ENCODE measurements around the gene CDH23.

The CDH23 gene

GRCh38 chr10:71555087-71555723, 158.5 kb downstream of the CDH23 start:
- ATAC-seq = no peak

GRCh38 chr10:71555724-71556119, 159.0 kb downstream of the CDH23 start:
- TF ChIP-seq PPARA (CRISPR knock-in tag; IDR thresholded peaks at IDR 0.05; ENCODE audit: borderline replicate concordance) (no peak), ZNF565 (CRISPR knock-in tag; conservative IDR thresholded peaks at IDR 0.05; ENCODE audit: low read depth) (no peak), SNAI2 (CRISPR knock-in tag; IDR thresholded peaks at IDR 0.05) (no peak), GLIS3 (CRISPR knock-in tag; IDR thresholded peaks at IDR 0.05) (no peak), ZFP30 (CRISPR knock-in tag; IDR thresholded peaks at IDR 0.05) (no peak), ESRRG (CRISPR knock-in tag; IDR thresholded peaks at IDR 0.05) (no peak), ZNF70 (CRISPR knock-in tag; IDR thresholded peaks at IDR 0.05) (no peak)
- ATAC-seq = no peak

More at GRCh38 chr10:71555087-71555723, 158.5 kb downstream of the CDH23 start:
- TF ChIP-seq ISL1 (CRISPR knock-in tag; IDR thresholded peaks at IDR 0.05) = no peak
- no peak for TF ChIP-seq SNAI2 (CRISPR knock-in tag; IDR thresholded peaks at IDR 0.05)
- TF ChIP-seq ZFP3 (CRISPR knock-in tag; IDR thresholded peaks at IDR 0.05) = no peak
- TF ChIP-seq ZNF8 (CRISPR knock-in tag; IDR thresholded peaks at IDR 0.05) = no peak
- no peak for TF ChIP-seq TCF4 (CRISPR knock-in tag; IDR thresholded peaks at IDR 0.05; ENCODE audit: borderline replicate concordance)
- TF ChIP-seq TOX (CRISPR knock-in tag; IDR thresholded peaks at IDR 0.05; ENCODE audit: borderline replicate concordance) = no peak
- no peak for TF ChIP-seq ZC3H10 (CRISPR knock-in tag; IDR thresholded peaks at IDR 0.05)
- no peak for TF ChIP-seq CSDC2 (CRISPR knock-in tag; IDR thresholded peaks at IDR 0.05)

- no peak for ATAC-seq
Observed at GRCh38 chr10:71558991-71559390, 162.3 kb downstream of the CDH23 start.

GRCh38 chr10:71561003-71561574, 164.4 kb downstream of the CDH23 start:
- no peak for ATAC-seq
- no peak for TF ChIP-seq TOX (CRISPR knock-in tag; IDR thresholded peaks at IDR 0.05; ENCODE audit: borderline replicate concordance)
- TF ChIP-seq ZNF70 (CRISPR knock-in tag; IDR thresholded peaks at IDR 0.05) = no peak
- TF ChIP-seq ISL1 (CRISPR knock-in tag; IDR thresholded peaks at IDR 0.05) = no peak
- TF ChIP-seq TSHZ2 (CRISPR knock-in tag; IDR thresholded peaks at IDR 0.05) = no peak
- TF ChIP-seq ZNF565 (CRISPR knock-in tag; conservative IDR thresholded peaks at IDR 0.05; ENCODE audit: low read depth) = no peak
- no peak for TF ChIP-seq RARB (CRISPR knock-in tag; IDR thresholded peaks at IDR 0.05)
- no peak for TF ChIP-seq CREB5 (CRISPR knock-in tag; IDR thresholded peaks at IDR 0.05; ENCODE audit: low read depth)
- no peak for TF ChIP-seq ZNF8 (CRISPR knock-in tag; IDR thresholded peaks at IDR 0.05)
- TF ChIP-seq TCF4 (CRISPR knock-in tag; IDR thresholded peaks at IDR 0.05; ENCODE audit: borderline replicate concordance) = no peak
- TF ChIP-seq ZFP30 (CRISPR knock-in tag; IDR thresholded peaks at IDR 0.05) = no peak
- TF ChIP-seq ESRRG (CRISPR knock-in tag; IDR thresholded peaks at IDR 0.05) = no peak
- no peak for TF ChIP-seq PPARA (CRISPR knock-in tag; IDR thresholded peaks at IDR 0.05; ENCODE audit: borderline replicate concordance)

More at GRCh38 chr10:71558991-71559390, 162.3 kb downstream of the CDH23 start:
- TF ChIP-seq ZFP30 (CRISPR knock-in tag; IDR thresholded peaks at IDR 0.05) (no peak), SNAI2 (CRISPR knock-in tag; IDR thresholded peaks at IDR 0.05) (no peak), CSDC2 (CRISPR knock-in tag; IDR thresholded peaks at IDR 0.05) (no peak), RARB (CRISPR knock-in tag; IDR thresholded peaks at IDR 0.05) (no peak)

- TF ChIP-seq ARNTL (CRISPR knock-in tag; IDR thresholded peaks at IDR 0.05; ENCODE audit: borderline replicate concordance, low read depth) (no peak), BACH2 (CRISPR knock-in tag; IDR thresholded peaks at IDR 0.05; ENCODE audit: borderline replicate concordance) (no peak), ZNF8 (CRISPR knock-in tag; IDR thresholded peaks at IDR 0.05) (no peak)
- no peak; the same call in 2 of the 3 replicates for ATAC-seq
Observed at GRCh38 chr10:71562181-71562580, 165.5 kb downstream of the CDH23 start.

- no peak for TF ChIP-seq ESRRG (CRISPR knock-in tag; IDR thresholded peaks at IDR 0.05)
- no peak for TF ChIP-seq OSR1 (CRISPR knock-in tag; IDR thresholded peaks at IDR 0.05)
- TF ChIP-seq ZNF8 (CRISPR knock-in tag; IDR thresholded peaks at IDR 0.05) = no peak
- TF ChIP-seq CSDC2 (CRISPR knock-in tag; IDR thresholded peaks at IDR 0.05) = no peak
- no peak for TF ChIP-seq RARB (CRISPR knock-in tag; IDR thresholded peaks at IDR 0.05)
- TF ChIP-seq ZC3H10 (CRISPR knock-in tag; IDR thresholded peaks at IDR 0.05) = no peak
- no peak for TF ChIP-seq BACH2 (CRISPR knock-in tag; IDR thresholded peaks at IDR 0.05; ENCODE audit: borderline replicate concordance)
- no peak for TF ChIP-seq ARNTL (CRISPR knock-in tag; IDR thresholded peaks at IDR 0.05; ENCODE audit: borderline replicate concordance, low read depth)
- no peak for TF ChIP-seq SNAI2 (CRISPR knock-in tag; IDR thresholded peaks at IDR 0.05)
- no peak for TF ChIP-seq POU6F1 (CRISPR knock-in tag; IDR thresholded peaks at IDR 0.05; ENCODE audit: borderline replicate concordance, low read depth)
- no peak for TF ChIP-seq ZNF565 (CRISPR knock-in tag; conservative IDR thresholded peaks at IDR 0.05; ENCODE audit: low read depth)
- TF ChIP-seq ZNF70 (CRISPR knock-in tag; IDR thresholded peaks at IDR 0.05) = no peak
- TF ChIP-seq TOX (CRISPR knock-in tag; IDR thresholded peaks at IDR 0.05; ENCODE audit: borderline replicate concordance) = no peak
- no peak for TF ChIP-seq PATZ1 (CRISPR knock-in tag; IDR thresholded peaks at IDR 0.05; ENCODE audit: borderline replicate concordance)
- no peak for ATAC-seq
Observed at GRCh38 chr10:71562904-71563303, 166.2 kb downstream of the CDH23 start.
